Heart left ventricle (tissue), 16 donors: Measurements from ENCODE around the gene KIF1A. TPM values are rescaled to one million over a fixed set of nuclear protein-coding genes. Genes with fewer than 3 reads are reported as not detected.

ENCODE experiments used
- ATAC-seq, 4 donors: fragments of 200-7000 bp; cut with Tn5 transposase; one replicate each; pipeline ENCODE4 v1.9.1; 2020 to 2022; ENCODE audit warnings: moderate library complexity in 4 of 4, mild to moderate bottlenecking in 3 of 4, moderate number of reproducible peaks in 1 of 4
- DNase-seq, 5 donors: peaks; one replicate each; pipeline ENCODE4 v3.0.0-alpha.2; 2020
- H3K27ac ChIP-seq, 12 donors: fragments of 200-600 bp; sonication (generic) in 4 of 12; one replicate each; pipeline versions ENCODE4 v1.5.0 to v1.8.0; 2016 to 2022; ENCODE audit warnings: mild to moderate bottlenecking in 2 of 12
- H3K27me3 ChIP-seq, 9 donors: fragments of 200-600 bp; sonication (generic) in 2 of 9; one replicate each; pipeline versions ENCODE4 v1.5.1 to v1.8.0; 2016 to 2022; ENCODE audit warnings: mild to moderate bottlenecking in 3 of 9
- H3K36me3 ChIP-seq, 9 donors: fragments of 200-600 bp; sonication (generic) in 2 of 9; one replicate each; pipeline versions ENCODE4 v1.5.0 to v1.8.0; 2018 to 2022; ENCODE audit warnings: mild to moderate bottlenecking in 2 of 9
- H3K4me1 ChIP-seq, 12 donors: fragments of 200-600 bp; sonication (generic) in 4 of 12; one replicate each; pipeline versions ENCODE4 v1.5.0 to v1.8.0; 2016 to 2022; ENCODE audit warnings: mild to moderate bottlenecking in 3 of 12
- H3K4me3 ChIP-seq, 12 donors: fragments of 200-600 bp; sonication (generic) in 4 of 12; one replicate each; pipeline versions ENCODE4 v1.5.0 to v1.8.0; 2017 to 2022; ENCODE audit warnings: mild to moderate bottlenecking in 9 of 12, moderate library complexity in 4 of 12
- H3K9me3 ChIP-seq, 12 donors: fragments of 200-600 bp; sonication (generic) in 4 of 12; one replicate each; pipeline versions ENCODE4 v1.5.0 to v1.8.0; 2016 to 2022; ENCODE audit warnings: mild to moderate bottlenecking in 1 of 12
- CTCF ChIP-seq, 12 donors: fragments of 200-600 bp; sonication (generic) in 4 of 12; IDR thresholded peaks; one replicate each; pipeline versions ENCODE4 v1.5.0 to v1.8.0; 2018 to 2022; ENCODE audit warnings: antibody characterized with exemption in 12 of 12, mild to moderate bottlenecking in 5 of 12
- POLR2A ChIP-seq, 2 donors: fragments of 450-650 bp; IDR thresholded peaks; one replicate each; pipeline ENCODE4 v1.6.1; 2017; ENCODE audit warnings: antibody characterized with exemption in 2 of 2, mild to moderate bottlenecking in 2 of 2, moderate library complexity in 2 of 2
- WGBS, 4 donors: extraction: QIAGEN DNeasy Blood & Tissue Kit in 2 of 4; methylation state at CpG; one replicate each; pipeline versions ENCODE4 v1.1.5 to v1.1.7; 2013 to 2018; 5-methylcytosine and 5-hydroxymethylcytosine counted together
- intact Hi-C, 10 donors: fragments of 100-400 bp; cut with DNase I; formaldehyde crosslinking; loops; one replicate each; pipeline versions ENCODE4 v1.11.1 to v1.14.2; 2022
- polyA plus RNA-seq, 2 donors: library from polyadenylated mRNA; stranded (reverse); fragments of 200-250 nt; gene quantifications; one replicate each; pipeline ENCODE4 v1.2.3, GENCODE V29; 2013
- total RNA-seq, 9 donors: library from RNA; depleted of rRNA in 2 of 9; stranded (reverse); fragments of >200 nt in 2 of 9; fragmentation: NEBNext Ultra II Directional in 3 of 9; extraction: Animal tissue kit (Norgen Biotek cat#: 25700) in 3 of 9; gene quantifications; one replicate each; pipeline versions ENCODE4 v1.1.0 to v1.2.4, GENCODE V29; 2016 to 2023
- donor health status: ischemic (EF 13 %, LVEDD 7.1; RV severe dilation, severe dysfunction).
- donor health status: healthy with polysubstance abuse.
- donor health status: DM: no; HTN: yes; CAD: no.
- donor health status: DM: no; HTN: no; CAD: no.
- donor health status: ischemic (EF 25% LVEDD 6.9; RV normal size, moderate dysfunction).
- donor health status: ischemic (EF 25% LVEDD 5.7; RV mildly dilated, moderate dysfunction).
- donor health status: healthy.
- donor health status: DM: yes; HTN: yes; CAD: no.
- donor health status: ischemic (EF 35%, LVEDD 5.7; RV mildly dilated, moderate dysfunction).
- donor health status: nonischemic (EF 11% LVEDD 7.7; RV severe dilation, severe dysfunction).
- donor health status: DM: yes; HTN: yes; CAD: no.
- donor health status: PGD.
- donor health status: ischemic (EF 29% LVEDD 5.4; RV normal size, mild dysfunction).
- donor health status: nonischemic (EF 23%, LVEDD 6.1; RV moderate dilation, normal function).

KIF1A gene
- total and polyA plus RNA-seq, 11 donors = 0.76 to 25.8 (median 2.7) TPM

GRCh38 chr2:240858321-240858720 is 38.3 kb upstream of the KIF1A start:
- Histone ChIP-seq H3K4me3 (no peak overlapping the region), H3K9me3 (peaks cover 0 to 11% (median 0%) of the 10 kb centered on the region in 12 donors), H3K36me3 (no peaks in the 10 kb centered on the region), H3K4me1 (no peaks in the 10 kb centered on the region), H3K27ac (no peak overlapping the region), H3K27me3 (no peaks in the 10 kb centered on the region)
- intact Hi-C loops = loop anchor here in 5 of 10 donors (5.0 to 10.0 kb wide), 6 partner anchors 126 to 796 kb away; no protein-coding TSS in a partner anchor
- ATAC-seq (no peak), DNase-seq (no peak)
- WGBS, 4 donors = 83 to 95% (median 90%) methylated on average over 13 of the region's 13 CpGs
- TF ChIP-seq POLR2A (IDR thresholded peaks at IDR 0.05) = no peak
- no peak for TF ChIP-seq CTCF (IDR thresholded peaks at IDR 0.05)

GRCh38 chr2:240857039-240858008 is 37.3 kb upstream of the KIF1A start:
- ATAC-seq (no peak), DNase-seq (no peak)
- intact Hi-C loops = loop anchor here in 5 of 10 donors (5.0 to 10.0 kb wide), 6 partner anchors 127 to 797 kb away; no protein-coding TSS in a partner anchor

GRCh38 chr2:240856151-240856980 is 36.3 kb upstream of the KIF1A start:
- no peak overlapping the region for H3K4me3 ChIP-seq
- intact Hi-C loops = loop anchor here in 5 of 10 donors (5.0 to 10.0 kb wide), 6 partner anchors 128 to 798 kb away; no protein-coding TSS in a partner anchor
- DNase-seq (no peak), ATAC-seq (no peak)
- H3K9me3 ChIP-seq = peaks cover 0 to 11% (median 0%) of the 10 kb centered on the region in 12 donors
- H3K4me1 ChIP-seq = no peaks in the 10 kb centered on the region
- no peaks in the 10 kb centered on the region for H3K27me3 ChIP-seq
- no peaks in the 10 kb centered on the region for H3K36me3 ChIP-seq
- 71 to 78% (median 74%) methylated on average over 12 to 21 of the region's 21 CpGs for WGBS, 4 donors
- TF ChIP-seq POLR2A (IDR thresholded peaks at IDR 0.05) = no peak
- peak in 2 of 12 donors; percentile 16 to 27 for TF ChIP-seq CTCF (IDR thresholded peaks at IDR 0.05)
- no peak overlapping the region for H3K27ac ChIP-seq

More at GRCh38 chr2:240857039-240858008, 37.3 kb upstream of the KIF1A start:
- peaks cover 0 to 11% (median 0%) of the 10 kb centered on the region in 12 donors for H3K9me3 ChIP-seq
- no peaks in the 10 kb centered on the region for H3K27me3 ChIP-seq
- H3K36me3 ChIP-seq = no peaks in the 10 kb centered on the region
- WGBS, 4 donors = 82 to 88% (median 85%) methylated on average over 18 to 21 of the region's 21 CpGs
- H3K27ac ChIP-seq = no peak overlapping the region
- H3K4me3 ChIP-seq = no peak overlapping the region
- no peak for TF ChIP-seq CTCF (IDR thresholded peaks at IDR 0.05)
- no peaks in the 10 kb centered on the region for H3K4me1 ChIP-seq
